Mesangial cell (primary cell): Measurements from ENCODE around the gene LRCH3. TPM values are rescaled to one million over a fixed set of nuclear protein-coding genes. Genes with fewer than 3 reads are reported as not detected.

Experiments used
- total RNA-seq: library from RNA; depleted of rRNA; stranded (reverse); fragments of >200 nt; gene quantifications from 2 replicates; pipeline ENCODE4 v1.2.3, GENCODE V29; 2015

The LRCH3 gene
- 15.3 and 19.1 TPM in 2 replicates for total RNA-seq

GRCh38 chr3:197791113-197791891 lies at the start of gene LRCH3:
Gene LRCH3 (plus strand): TSS chr3:197791254. CDS start chr3:197791279, 25 bp downstream.

GRCh38 chr3:197749601-197750395 lies 41.3 kb upstream of the LRCH3 start, which contains the start of gene FYTTD1:
Gene FYTTD1 (plus strand): TSS chr3:197749883. CDS start chr3:197749972, 89 bp downstream.

Other genes starting within 250 kb of the LRCH3 start
- gene BDH1, start 235.3 kb upstream of the LRCH3 start, total RNA-seq = 9.6 and 24.4 TPM in 2 replicates
- 30.6 and 31.1 TPM in 2 replicates for gene RUBCN, start 54.4 kb upstream of the LRCH3 start, total RNA-seq
- 20.9 and 22.4 TPM in 2 replicates for gene FYTTD1, start 41.4 kb upstream of the LRCH3 start, total RNA-seq
- gene RPL35A, start 158.9 kb downstream of the LRCH3 start, total RNA-seq = 610 and 652 TPM in 2 replicates
- gene LMLN, start 169.0 kb downstream of the LRCH3 start, total RNA-seq = 2.3 and 5.6 TPM in 2 replicates